Right atrium auricular region (tissue), 2 donors: ENCODE results near the gene THSD7A. TPM values are rescaled to one million over a fixed set of nuclear protein-coding genes. Genes with fewer than 3 reads are reported as not detected.

Source experiments
- DNase-seq: peaks from one replicate; pipeline ENCODE4 v3.0.0-alpha.2; 2019; ENCODE audit warnings: low spot score
- H3K27ac ChIP-seq, 2 donors: fragments of 200-600 bp; sonication (generic); 1 replicate in 1 of 2; 2 replicates in 1 of 2; pipeline ENCODE4 v1.5.1; 2016 to 2019
- H3K27me3 ChIP-seq, 2 donors: fragments of 200-600 bp; sonication (generic); one replicate each; pipeline versions ENCODE4 v1.5.1 to v1.6.0; 2017 to 2019
- H3K36me3 ChIP-seq: fragments of 200-600 bp; sonication (generic); one replicate; pipeline ENCODE4 v1.5.1; 2016
- H3K4me1 ChIP-seq, 2 donors: fragments of 200-600 bp; sonication (generic); one replicate each; pipeline versions ENCODE4 v1.5.1 to v1.6.0; 2017 to 2019
- H3K4me3 ChIP-seq, 2 donors: fragments of 200-600 bp; sonication (generic); 1 replicate in 1 of 2; 2 replicates in 1 of 2; pipeline ENCODE4 v1.5.1; 2017 to 2019; ENCODE audit warnings: mild to moderate bottlenecking in 1 of 2, moderate library complexity in 1 of 2
- H3K9me3 ChIP-seq, 2 donors: fragments of 200-600 bp; sonication (generic); one replicate each; pipeline ENCODE4 v1.5.1; 2019
- total RNA-seq, 2 donors: library from RNA; depleted of rRNA; stranded (reverse); fragments of >200 nt; gene quantifications; one replicate each; pipeline ENCODE4 v1.1.0, GENCODE V29; 2016
- TF ChIP-seq, protein P1 (sequence below), 2 donors: fragments of 200-600 bp; sonication (generic); IDR thresholded peaks; one replicate each; pipeline ENCODE4 v1.5.1; 2019; ENCODE audit warnings: antibody characterized with exemption in 2 of 2

THSD7A gene
- total RNA-seq, 2 donors from 2014 or later = 0.85 to 2.9 TPM

DNA sequence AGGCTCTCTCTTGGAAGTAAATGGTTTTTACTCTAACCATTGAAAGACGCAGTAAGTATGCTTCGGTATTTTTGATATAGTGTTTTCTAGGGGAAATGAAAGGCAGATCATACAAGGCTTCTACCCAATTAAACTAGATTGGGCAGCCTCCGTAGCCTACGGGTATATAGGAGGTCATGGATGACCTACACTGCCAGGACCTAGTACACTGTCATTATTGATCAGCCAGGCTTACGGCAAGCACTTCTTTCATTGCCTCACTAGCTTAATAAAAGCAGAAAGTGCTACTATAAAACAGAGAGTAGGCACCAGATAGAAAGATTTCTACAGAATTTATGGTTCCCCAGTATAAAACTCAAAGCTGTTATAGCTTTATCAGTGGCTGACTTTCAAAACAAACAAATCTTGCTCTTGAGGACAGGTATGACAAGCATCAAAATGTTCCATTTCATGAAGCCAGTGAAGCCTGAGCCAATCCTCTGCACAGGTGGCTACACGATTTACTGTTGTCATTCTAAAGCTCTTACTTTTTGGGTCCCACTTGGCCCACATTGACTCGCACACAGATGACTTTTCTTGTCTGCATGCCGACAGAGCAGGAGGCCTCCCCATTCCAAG is 358.1 kb downstream of the THSD7A start:
- no peak overlapping the region for H3K27ac ChIP-seq
- TF ChIP-seq, protein P1, sequence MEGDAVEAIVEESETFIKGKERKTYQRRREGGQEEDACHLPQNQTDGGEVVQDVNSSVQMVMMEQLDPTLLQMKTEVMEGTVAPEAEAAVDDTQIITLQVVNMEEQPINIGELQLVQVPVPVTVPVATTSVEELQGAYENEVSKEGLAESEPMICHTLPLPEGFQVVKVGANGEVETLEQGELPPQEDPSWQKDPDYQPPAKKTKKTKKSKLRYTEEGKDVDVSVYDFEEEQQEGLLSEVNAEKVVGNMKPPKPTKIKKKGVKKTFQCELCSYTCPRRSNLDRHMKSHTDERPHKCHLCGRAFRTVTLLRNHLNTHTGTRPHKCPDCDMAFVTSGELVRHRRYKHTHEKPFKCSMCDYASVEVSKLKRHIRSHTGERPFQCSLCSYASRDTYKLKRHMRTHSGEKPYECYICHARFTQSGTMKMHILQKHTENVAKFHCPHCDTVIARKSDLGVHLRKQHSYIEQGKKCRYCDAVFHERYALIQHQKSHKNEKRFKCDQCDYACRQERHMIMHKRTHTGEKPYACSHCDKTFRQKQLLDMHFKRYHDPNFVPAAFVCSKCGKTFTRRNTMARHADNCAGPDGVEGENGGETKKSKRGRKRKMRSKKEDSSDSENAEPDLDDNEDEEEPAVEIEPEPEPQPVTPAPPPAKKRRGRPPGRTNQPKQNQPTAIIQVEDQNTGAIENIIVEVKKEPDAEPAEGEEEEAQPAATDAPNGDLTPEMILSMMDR (IDR thresholded peaks at IDR 0.05) = no peak
- no peaks in the 10 kb centered on the region for H3K9me3 ChIP-seq
- H3K36me3 ChIP-seq = no peaks in the 10 kb centered on the region
- H3K4me1 ChIP-seq = no peaks in the 10 kb centered on the region
- DNase-seq = no peak
- H3K27me3 ChIP-seq = no peaks in the 10 kb centered on the region
- H3K4me3 ChIP-seq = no peak overlapping the region

DNA sequence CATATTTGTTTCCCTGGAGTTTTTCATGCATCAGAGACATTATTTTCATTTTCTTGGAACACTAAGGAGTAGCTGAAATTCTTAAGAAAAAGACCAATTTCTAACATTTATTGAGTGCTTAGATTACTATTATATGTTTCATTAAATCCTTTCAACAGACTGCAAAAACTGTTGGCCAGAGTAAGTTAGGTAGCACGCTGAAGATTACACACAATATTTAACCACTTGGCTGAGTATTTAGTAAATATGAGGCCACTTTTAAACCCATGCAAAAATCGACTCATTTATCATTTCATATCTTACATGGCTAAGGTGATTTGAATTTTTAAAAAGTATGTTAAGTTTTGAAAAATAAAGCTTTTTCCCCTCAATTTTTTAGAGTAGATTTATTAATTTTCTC is 358.8 kb downstream of the THSD7A start:
- H3K9me3 ChIP-seq = no peaks in the 10 kb centered on the region
- H3K27ac ChIP-seq = no peak overlapping the region
- no peak for DNase-seq
- TF ChIP-seq, protein P1 (IDR thresholded peaks at IDR 0.05) = no peak
- no peak overlapping the region for H3K4me3 ChIP-seq
- H3K36me3 ChIP-seq = no peaks in the 10 kb centered on the region
- H3K4me1 ChIP-seq = no peaks in the 10 kb centered on the region
- no peaks in the 10 kb centered on the region for H3K27me3 ChIP-seq

DNA sequence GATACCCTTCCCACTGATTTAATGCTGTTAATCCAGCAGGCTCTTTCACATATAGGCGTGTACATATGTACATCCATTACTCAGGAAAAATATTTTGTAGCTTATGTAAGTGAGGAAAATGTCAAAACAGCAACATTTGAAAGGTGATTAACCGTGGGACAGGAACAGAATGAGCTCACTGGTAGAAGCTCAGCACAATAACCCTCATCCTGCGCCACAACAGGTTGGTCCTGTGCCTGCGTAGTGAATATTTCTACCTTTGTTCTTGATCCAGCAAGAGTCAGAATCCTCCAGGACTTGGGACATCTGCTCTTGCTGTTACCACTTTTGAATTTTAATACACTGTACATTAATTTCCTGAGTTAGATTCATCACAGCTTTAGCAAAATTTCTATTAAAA is 359.4 kb downstream of the THSD7A start:
- Histone ChIP-seq H3K36me3 (no peaks in the 10 kb centered on the region), H3K27me3 (no peaks in the 10 kb centered on the region), H3K4me3 (no peak overlapping the region), H3K9me3 (no peaks in the 10 kb centered on the region), H3K4me1 (no peaks in the 10 kb centered on the region), H3K27ac (no peak overlapping the region)
- TF ChIP-seq, protein P1 (IDR thresholded peaks at IDR 0.05) = no peak
- no peak for DNase-seq

DNA sequence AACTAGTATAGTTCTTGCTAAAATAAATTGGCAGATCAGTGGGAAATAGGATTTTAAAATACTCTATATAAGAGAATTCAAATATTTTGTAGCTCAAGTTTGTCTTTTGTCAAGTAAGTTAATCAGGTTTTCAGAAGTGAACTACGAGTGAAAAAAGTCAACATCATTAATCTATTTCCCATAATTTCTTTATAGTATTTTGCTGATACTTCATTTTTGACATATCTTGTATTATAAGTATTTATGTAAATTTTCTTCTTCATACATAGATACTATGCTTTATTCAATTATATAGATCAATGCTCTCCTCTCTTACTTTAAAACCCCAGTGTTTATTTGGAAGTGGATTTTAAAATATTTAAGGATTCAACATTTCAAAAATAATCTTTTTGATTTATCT is 360.7 kb downstream of the THSD7A start:
- no peaks in the 10 kb centered on the region for H3K4me1 ChIP-seq
- no peaks in the 10 kb centered on the region for H3K27me3 ChIP-seq
- no peak overlapping the region for H3K27ac ChIP-seq
- TF ChIP-seq, protein P1 (IDR thresholded peaks at IDR 0.05) = no peak
- H3K9me3 ChIP-seq = no peaks in the 10 kb centered on the region
- H3K36me3 ChIP-seq = no peaks in the 10 kb centered on the region
- no peak for DNase-seq
- no peak overlapping the region for H3K4me3 ChIP-seq

DNA sequence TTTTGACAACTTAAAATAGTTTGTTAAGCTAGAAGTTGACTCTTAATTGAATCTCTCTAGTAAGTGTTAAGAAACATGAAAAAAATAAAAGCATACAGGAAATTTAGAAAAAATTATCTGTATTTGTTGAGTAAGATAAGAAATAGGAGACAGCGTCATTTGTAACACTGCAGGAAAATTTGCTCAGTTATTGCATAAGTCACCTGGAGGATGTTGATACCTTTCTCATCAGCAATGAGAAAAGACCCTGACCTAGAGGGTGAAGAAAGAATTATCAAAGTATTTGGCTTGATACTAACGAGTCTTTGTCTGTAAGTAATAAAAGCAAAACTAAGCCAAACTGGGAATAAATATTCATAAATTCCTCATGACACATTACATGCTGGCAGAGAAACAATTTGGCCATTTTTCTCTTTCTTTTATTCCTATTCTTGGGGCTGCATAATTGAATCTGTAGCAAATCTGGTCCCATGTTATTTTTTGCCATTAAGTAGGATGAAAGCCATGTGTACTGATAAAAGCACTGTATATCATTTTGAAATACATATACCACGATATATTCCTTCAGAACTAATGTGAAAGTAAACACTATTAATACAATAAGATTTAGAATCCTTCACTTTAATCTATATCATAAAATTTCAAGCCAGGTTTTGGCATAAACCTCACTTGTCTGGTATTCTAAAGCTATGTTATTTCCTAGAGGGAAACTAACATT is 362.8 kb downstream of the THSD7A start:
- DNase-seq = no peak
- Histone ChIP-seq H3K27ac (no peak overlapping the region), H3K36me3 (no peaks in the 10 kb centered on the region), H3K27me3 (no peaks in the 10 kb centered on the region), H3K4me1 (no peaks in the 10 kb centered on the region), H3K4me3 (no peak overlapping the region), H3K9me3 (no peaks in the 10 kb centered on the region)
- TF ChIP-seq, protein P1 (IDR thresholded peaks at IDR 0.05) = no peak
